Fibroblast of lung (primary cell): ENCODE data around the gene MCTP1. TPM values are rescaled to one million over a fixed set of nuclear protein-coding genes. Genes with fewer than 3 reads are reported as not detected.

ENCODE experiments used
- DNase-seq, 2 donors: peaks; one replicate each; pipeline versions ENCODE4 v3.0.0 to v3.0.0-alpha.2; 2010; ENCODE audit warnings: low read depth in 2 of 2
- H2AFZ ChIP-seq: 2 replicates; pipeline ENCODE4 v1.5.1; 2012; ENCODE audit warnings: low read length, control low read depth, inconsistent platforms
- H3K27ac ChIP-seq: 2 replicates; pipeline ENCODE4 v1.5.1; 2011; ENCODE audit warnings: low read length, control low read depth; ENCODE audit not compliant: insufficient read depth
- H3K27me3 ChIP-seq: 2 replicates; pipeline ENCODE4 v1.5.1; 2011; ENCODE audit warnings: mild to moderate bottlenecking, low read length; ENCODE audit not compliant: control insufficient read depth, insufficient read depth
- H3K36me3 ChIP-seq: 2 replicates; pipeline ENCODE4 v1.5.1; 2011; ENCODE audit warnings: low read length; ENCODE audit not compliant: control insufficient read depth, insufficient read depth
- H3K4me1 ChIP-seq: 2 replicates; pipeline ENCODE4 v1.5.1; 2011; ENCODE audit warnings: low read length; ENCODE audit not compliant: control insufficient read depth, insufficient read depth; ENCODE audit errors: extremely low read depth
- H3K4me2 ChIP-seq: 2 replicates; pipeline ENCODE4 v1.5.1; 2011; ENCODE audit warnings: low read length, control low read depth; ENCODE audit not compliant: insufficient read depth; ENCODE audit errors: extremely low read depth
- H3K4me3 ChIP-seq, 4 experiments: fragments of 200-600 bp in 1 of 4; sonication (generic) in 1 of 4; replicated peaks in 1 of 4; 2 replicates each; pipeline ENCODE4 v1.5.1; 2011 to 2016; ENCODE audit warnings: low read length in 4 of 4, low read depth in 3 of 4, mild to moderate bottlenecking in 3 of 4, control low read depth in 2 of 4, inconsistent platforms in 1 of 4, mixed read lengths in 1 of 4; ENCODE audit not compliant: insufficient read depth in 1 of 4; ENCODE audit errors: control extremely low read depth in 1 of 4
- H3K79me2 ChIP-seq: 2 replicates; pipeline ENCODE4 v1.5.1; 2012; ENCODE audit warnings: mild to moderate bottlenecking, low read length, inconsistent platforms; ENCODE audit not compliant: control insufficient read depth, insufficient read depth
- H3K9ac ChIP-seq: 2 replicates; pipeline ENCODE4 v1.5.1; 2011; ENCODE audit warnings: mild to moderate bottlenecking, low read length, control low read depth; ENCODE audit not compliant: insufficient read depth
- H3K9me3 ChIP-seq: 2 replicates; pipeline ENCODE4 v1.5.1; 2012; ENCODE audit warnings: low read depth, low read length; ENCODE audit not compliant: control insufficient read depth, insufficient read depth
- H4K20me1 ChIP-seq: 2 replicates; pipeline ENCODE4 v1.5.1; 2011; ENCODE audit warnings: low read length; ENCODE audit not compliant: control insufficient read depth, insufficient read depth; ENCODE audit errors: extremely low read depth
- CTCF ChIP-seq, 2 donors: IDR thresholded peaks in 1 of 2; conservative IDR thresholded peaks in 1 of 2; 1 replicate in 1 of 2; 2 replicates in 1 of 2; pipeline ENCODE4 v1.5.1; 2011 to 2012; ENCODE audit warnings: low read length in 2 of 2, control low read depth in 1 of 2, inconsistent platforms in 1 of 2, low read depth in 1 of 2, mild to moderate bottlenecking in 1 of 2
- EZH2 ChIP-seq: IDR thresholded peaks from 2 replicates; pipeline ENCODE4 v1.5.1; 2012; ENCODE audit warnings: low read length, control low read depth, mild to moderate bottlenecking; ENCODE audit errors: missing control alignments
- polyA plus RNA-seq, 2 donors: library from polyadenylated mRNA; depleted of rRNA in 1 of 2; stranded (reverse) in 1 of 2; unstranded in 1 of 2; fragments of >200 nt; gene quantifications; 2 replicates each; pipeline ENCODE4 v1.2.1, GENCODE V29; 2011 to 2012; ENCODE audit warnings: missing spikeins in 1 of 2
- total RNA-seq: library from RNA; depleted of rRNA; stranded (reverse); fragments of >200 nt; gene quantifications from 2 replicates; pipeline ENCODE4 v1.2.1, GENCODE V29; 2014

MCTP1 gene
- total and polyA plus RNA-seq, 2 donors (not counting 1 experiment from before 2014, with no cell fraction given), result 0.78 to 7.9 TPM

- Histone ChIP-seq H3K9ac (no peak overlapping the region), H3K4me3 (no peak overlapping the region), H2AFZ (no peak overlapping the region), H3K36me3 (no peaks in the 10 kb centered on the region), H4K20me1 (no peaks in the 10 kb centered on the region), H3K27ac (no peak overlapping the region), H3K4me2 (no peak overlapping the region), H3K4me1 (no peaks in the 10 kb centered on the region), H3K27me3 (no peaks in the 10 kb centered on the region), H3K79me2 (no peaks in the 10 kb centered on the region), H3K9me3 (no peaks in the 10 kb centered on the region)
- TF ChIP-seq EZH2 (no peak), CTCF (conservative IDR thresholded peaks at IDR 0.05 in 1 of 2, IDR thresholded peaks at IDR 0.05 in 1 of 2; ENCODE audit: low read depth in 1 of 2, low read length in 2 of 2) (no peak)
- no peak for DNase-seq
Observed at GRCh38 chr5:94820488-94820887, 464.4 kb downstream of the MCTP1 start.

DNA sequence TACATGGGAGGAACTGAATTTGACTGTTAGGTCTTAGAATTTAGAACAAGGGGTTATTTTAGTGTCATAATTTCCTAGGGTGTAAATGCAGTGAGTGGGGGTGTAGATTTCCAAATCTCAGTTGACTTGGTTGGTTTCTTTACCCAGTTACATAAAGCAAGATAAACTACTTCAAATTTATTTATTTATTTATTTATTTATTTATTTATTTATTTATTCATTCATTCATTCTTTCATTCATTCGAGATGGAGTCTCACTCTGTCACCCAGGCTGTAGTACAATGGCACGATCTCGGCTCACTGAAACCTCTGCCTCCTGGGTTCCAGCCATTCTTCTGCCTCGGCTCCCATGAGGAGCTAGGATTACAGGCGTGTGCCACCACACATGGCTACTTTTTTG lies 466.0 kb downstream of the MCTP1 start:
- Histone ChIP-seq H3K27ac (no peak overlapping the region), H3K79me2 (no peaks in the 10 kb centered on the region), H3K4me1 (no peaks in the 10 kb centered on the region), H3K4me2 (no peak overlapping the region), H3K4me3 (no peak overlapping the region), H4K20me1 (no peaks in the 10 kb centered on the region), H2AFZ (no peak overlapping the region), H3K36me3 (no peaks in the 10 kb centered on the region), H3K27me3 (no peaks in the 10 kb centered on the region), H3K9me3 (no peaks in the 10 kb centered on the region), H3K9ac (no peak overlapping the region)
- DNase-seq, result no peak
- TF ChIP-seq CTCF (conservative IDR thresholded peaks at IDR 0.05 in 1 of 2, IDR thresholded peaks at IDR 0.05 in 1 of 2; ENCODE audit: low read depth in 1 of 2, low read length in 2 of 2) (no peak), EZH2 (no peak)

DNA sequence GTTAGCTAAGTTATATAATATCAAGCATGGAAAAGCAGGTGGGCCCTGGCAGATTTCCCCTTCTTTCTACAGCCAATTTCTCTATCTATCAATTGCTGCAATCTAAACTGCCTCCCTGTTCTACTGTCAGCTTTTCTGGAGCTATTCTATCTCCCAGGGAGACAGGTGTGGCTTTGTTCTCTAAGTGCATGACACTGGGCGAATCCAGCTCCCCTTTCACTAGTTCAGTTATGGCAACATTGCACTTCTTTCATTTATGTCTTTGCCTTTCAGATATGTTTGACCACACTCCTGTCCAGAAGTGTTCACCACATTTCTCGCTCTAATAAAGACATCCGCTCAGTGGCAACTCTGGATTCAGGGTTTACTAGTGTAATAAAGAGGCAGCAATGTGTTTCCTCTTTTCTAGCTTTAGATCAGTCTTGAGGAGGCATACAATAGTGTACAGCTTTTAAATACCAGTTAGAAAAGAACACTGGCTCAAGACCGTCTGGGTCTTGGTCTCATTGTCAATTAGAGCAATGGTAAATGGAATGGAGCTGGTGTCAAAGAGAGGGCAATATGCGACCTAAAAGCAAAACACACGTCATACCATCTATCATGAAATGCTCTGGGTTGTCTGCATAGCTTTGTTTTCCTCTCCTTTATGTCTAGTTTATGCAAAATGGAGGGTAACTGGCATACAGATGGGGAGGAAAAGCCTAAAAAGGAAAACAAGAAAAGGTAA lies 469.4 kb downstream of the MCTP1 start:
- Histone ChIP-seq H3K79me2 (no peaks in the 10 kb centered on the region), H3K4me1 (no peaks in the 10 kb centered on the region), H4K20me1 (no peaks in the 10 kb centered on the region), H3K4me3 (no peak overlapping the region), H2AFZ (no peak overlapping the region), H3K4me2 (no peak overlapping the region), H3K9me3 (no peaks in the 10 kb centered on the region), H3K9ac (no peak overlapping the region), H3K27me3 (no peaks in the 10 kb centered on the region), H3K36me3 (no peaks in the 10 kb centered on the region), H3K27ac (no peak overlapping the region)
- no peak for TF ChIP-seq EZH2
- no peak for DNase-seq
